Erythroblast (primary cell): ENCODE measurements around the gene KIF6.

ENCODE experiments used
- GATA1 ChIP-seq: IDR thresholded peaks from 2 replicates; pipeline ENCODE4 v1.6.1; 2011; ENCODE audit warnings: low read depth, mild to moderate bottlenecking, control low read depth, low read length, moderate library complexity
- POLR2A ChIP-seq: IDR thresholded peaks from 2 replicates; pipeline ENCODE4 v1.6.1; 2011; ENCODE audit warnings: mild to moderate bottlenecking, low read length

DNA sequence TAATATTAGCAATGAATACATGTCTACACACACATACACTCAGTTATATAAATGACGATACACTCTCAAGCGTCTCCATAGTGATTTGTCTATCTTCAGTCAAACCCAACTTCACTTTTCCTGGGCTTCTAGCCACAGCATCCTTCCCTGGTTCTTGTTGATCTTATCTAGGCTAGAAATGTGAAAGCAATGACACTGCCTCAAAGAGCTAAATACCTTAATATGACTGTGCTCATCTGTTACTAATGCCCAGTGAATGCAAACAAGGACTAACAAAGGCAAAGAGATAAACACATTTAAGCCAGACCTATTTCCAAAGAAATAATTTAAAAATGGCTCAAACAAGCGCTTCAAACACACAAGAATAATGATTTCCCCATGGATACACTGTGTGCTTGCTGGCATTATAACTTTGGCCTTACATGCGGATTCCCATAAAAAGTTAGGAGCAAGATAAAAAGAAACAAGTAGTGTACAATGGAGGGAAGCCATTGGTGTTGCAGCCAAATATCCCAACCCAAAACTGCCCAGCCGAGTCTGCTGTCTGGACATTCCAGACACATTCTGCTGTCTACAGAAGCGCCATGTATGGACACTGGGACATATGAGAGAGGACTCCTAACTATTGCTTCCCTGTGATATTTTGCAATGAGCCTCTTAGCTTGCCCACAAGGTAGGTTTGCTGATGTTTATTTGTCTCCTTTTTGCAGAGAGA lies 47.5 kb upstream of the KIF6 start:
- TF ChIP-seq POLR2A (no peak), GATA1 (no peak)
